GM12878 (cell line): ENCODE data around the gene FCER2.

Experiments used
- EZH2 ChIP-seq: IDR thresholded peaks from 2 replicates; pipeline ENCODE4 v1.6.1; 2012; ENCODE audit warnings: low read depth, mild to moderate bottlenecking, control low read depth, inconsistent platforms, low read length, borderline replicate concordance; ENCODE audit not compliant: control insufficient read depth
- RAD21 ChIP-seq: IDR thresholded peaks from 2 replicates; pipeline ENCODE4 v1.6.1; 2011; ENCODE audit warnings: mild to moderate bottlenecking, low read depth, low read length, moderate library complexity; ENCODE audit not compliant: insufficient read depth
- TF ChIP-seq, protein P1 (sequence below), 3 experiments: IDR thresholded peaks in 2 of 3; conservative IDR thresholded peaks in 1 of 3; 2 replicates each; pipeline ENCODE4 v1.5.1; 2011; ENCODE audit warnings: low read depth in 3 of 3, low read length in 3 of 3, mild to moderate bottlenecking in 3 of 3, control low read depth in 2 of 3, moderate library complexity in 2 of 3, inconsistent platforms in 1 of 3, mixed read lengths in 1 of 3; ENCODE audit not compliant: control insufficient read depth in 2 of 3, insufficient read depth in 1 of 3; ENCODE audit errors: extremely low read depth in 1 of 3

DNA sequence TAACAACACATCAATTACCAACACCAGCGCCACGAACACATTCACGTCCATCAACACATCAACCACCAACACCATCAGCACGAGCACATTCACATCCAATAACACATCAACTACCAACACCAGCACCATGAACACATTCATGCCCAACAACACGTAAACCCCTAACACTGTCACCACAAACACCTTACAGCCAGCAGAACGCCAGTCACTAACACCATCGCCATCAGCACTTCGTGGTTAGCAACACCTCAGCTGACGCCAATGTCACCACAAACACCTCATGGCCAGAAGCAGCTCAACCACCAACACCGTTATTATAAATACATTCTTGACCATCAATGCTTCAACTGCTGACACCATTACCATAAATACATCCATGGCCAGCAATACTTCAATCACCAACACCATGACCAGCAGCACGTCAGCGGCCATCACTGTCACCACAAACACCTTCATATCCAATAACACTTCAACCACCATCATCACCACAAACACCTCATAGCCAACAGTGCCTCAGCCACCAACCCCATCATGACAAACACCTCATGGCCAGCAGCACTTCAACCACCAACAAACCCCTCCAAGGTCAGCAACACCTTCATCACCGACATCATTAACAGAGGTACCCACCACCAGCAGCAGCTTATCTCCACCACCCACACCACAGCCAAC, 9.4 kb downstream of the FCER2 start:
- no peak for TF ChIP-seq EZH2
- no peak for TF ChIP-seq RAD21
- TF ChIP-seq, protein P1, sequence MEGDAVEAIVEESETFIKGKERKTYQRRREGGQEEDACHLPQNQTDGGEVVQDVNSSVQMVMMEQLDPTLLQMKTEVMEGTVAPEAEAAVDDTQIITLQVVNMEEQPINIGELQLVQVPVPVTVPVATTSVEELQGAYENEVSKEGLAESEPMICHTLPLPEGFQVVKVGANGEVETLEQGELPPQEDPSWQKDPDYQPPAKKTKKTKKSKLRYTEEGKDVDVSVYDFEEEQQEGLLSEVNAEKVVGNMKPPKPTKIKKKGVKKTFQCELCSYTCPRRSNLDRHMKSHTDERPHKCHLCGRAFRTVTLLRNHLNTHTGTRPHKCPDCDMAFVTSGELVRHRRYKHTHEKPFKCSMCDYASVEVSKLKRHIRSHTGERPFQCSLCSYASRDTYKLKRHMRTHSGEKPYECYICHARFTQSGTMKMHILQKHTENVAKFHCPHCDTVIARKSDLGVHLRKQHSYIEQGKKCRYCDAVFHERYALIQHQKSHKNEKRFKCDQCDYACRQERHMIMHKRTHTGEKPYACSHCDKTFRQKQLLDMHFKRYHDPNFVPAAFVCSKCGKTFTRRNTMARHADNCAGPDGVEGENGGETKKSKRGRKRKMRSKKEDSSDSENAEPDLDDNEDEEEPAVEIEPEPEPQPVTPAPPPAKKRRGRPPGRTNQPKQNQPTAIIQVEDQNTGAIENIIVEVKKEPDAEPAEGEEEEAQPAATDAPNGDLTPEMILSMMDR (IDR thresholded peaks at IDR 0.05 in 2 of 3, conservative IDR thresholded peaks at IDR 0.05 in 1 of 3; ENCODE audit: control insufficient read depth in 2 of 3, extremely low read depth in 1 of 3, insufficient read depth in 1 of 3, low read depth in 3 of 3, low read length in 3 of 3), result no peak
